ENCODE measurements around the gene ST8SIA6. TPM values are rescaled to one million over a fixed set of nuclear protein-coding genes. Genes with fewer than 3 reads are reported as not detected.

ST8SIA6 gene
- total RNA-seq, 1 donor from 2014 or later, result 1.7 TPM

GRCh38 chr10:17472481-17473227 is 18.3 kb upstream of the ST8SIA6 start:
- TF ChIP-seq, protein P1, sequence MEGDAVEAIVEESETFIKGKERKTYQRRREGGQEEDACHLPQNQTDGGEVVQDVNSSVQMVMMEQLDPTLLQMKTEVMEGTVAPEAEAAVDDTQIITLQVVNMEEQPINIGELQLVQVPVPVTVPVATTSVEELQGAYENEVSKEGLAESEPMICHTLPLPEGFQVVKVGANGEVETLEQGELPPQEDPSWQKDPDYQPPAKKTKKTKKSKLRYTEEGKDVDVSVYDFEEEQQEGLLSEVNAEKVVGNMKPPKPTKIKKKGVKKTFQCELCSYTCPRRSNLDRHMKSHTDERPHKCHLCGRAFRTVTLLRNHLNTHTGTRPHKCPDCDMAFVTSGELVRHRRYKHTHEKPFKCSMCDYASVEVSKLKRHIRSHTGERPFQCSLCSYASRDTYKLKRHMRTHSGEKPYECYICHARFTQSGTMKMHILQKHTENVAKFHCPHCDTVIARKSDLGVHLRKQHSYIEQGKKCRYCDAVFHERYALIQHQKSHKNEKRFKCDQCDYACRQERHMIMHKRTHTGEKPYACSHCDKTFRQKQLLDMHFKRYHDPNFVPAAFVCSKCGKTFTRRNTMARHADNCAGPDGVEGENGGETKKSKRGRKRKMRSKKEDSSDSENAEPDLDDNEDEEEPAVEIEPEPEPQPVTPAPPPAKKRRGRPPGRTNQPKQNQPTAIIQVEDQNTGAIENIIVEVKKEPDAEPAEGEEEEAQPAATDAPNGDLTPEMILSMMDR (IDR thresholded peaks at IDR 0.05; ENCODE audit: unreplicated experiment), result no peak
- Mint-ChIP-seq H3K36me3 (ENCODE audit: low read depth, unreplicated experiment) (peaks cover 5% of the 10 kb centered on the region), H3K9me3 (ENCODE audit: unreplicated experiment) (no peaks in the 10 kb centered on the region), H3K4me1 (ENCODE audit: unreplicated experiment) (peaks cover 8% of the 10 kb centered on the region), H3K27ac (ENCODE audit: unreplicated experiment) (no peak overlapping the region), H3K27me3 (ENCODE audit: unreplicated experiment) (no peaks in the 10 kb centered on the region), H3K4me3 (ENCODE audit: unreplicated experiment) (no peak overlapping the region)
- no peak for DNase-seq (ENCODE audit: low spot score)

DNA sequence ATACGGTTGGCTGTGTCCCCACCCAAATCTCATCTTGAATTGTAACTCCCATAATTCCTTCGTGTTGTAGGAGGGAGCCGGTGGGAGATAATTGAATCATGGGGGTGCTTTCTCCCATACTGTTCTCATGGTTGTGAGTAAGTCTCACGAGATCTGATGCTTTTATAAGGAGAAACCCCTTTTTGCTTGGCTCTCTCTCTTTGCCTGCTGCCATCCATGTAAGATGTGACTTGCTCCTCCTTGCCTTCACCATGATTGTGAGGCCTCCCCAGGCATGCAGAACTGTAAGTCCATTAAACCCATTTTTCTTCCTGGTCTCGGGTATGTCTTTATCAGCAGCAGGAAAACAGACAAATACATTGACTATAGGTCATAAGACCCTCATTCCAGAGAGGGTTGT is 15.9 kb upstream of the ST8SIA6 start:
- Mint-ChIP-seq H3K9me3 (ENCODE audit: unreplicated experiment) (no peaks in the 10 kb centered on the region), H3K27me3 (ENCODE audit: unreplicated experiment) (peaks cover 3% of the 10 kb centered on the region), H3K36me3 (ENCODE audit: low read depth, unreplicated experiment) (peaks cover 5% of the 10 kb centered on the region), H3K4me1 (ENCODE audit: unreplicated experiment) (peaks cover 15% of the 10 kb centered on the region), H3K27ac (ENCODE audit: unreplicated experiment) (no peak overlapping the region), H3K4me3 (ENCODE audit: unreplicated experiment) (no peak overlapping the region)
- DNase-seq (ENCODE audit: low spot score), result no peak
- TF ChIP-seq, protein P1 (IDR thresholded peaks at IDR 0.05; ENCODE audit: unreplicated experiment), result no peak

- no peaks in the 10 kb centered on the region for H3K9me3 Mint-ChIP-seq (ENCODE audit: unreplicated experiment)
- peaks cover 4% of the 10 kb centered on the region for H3K27me3 Mint-ChIP-seq (ENCODE audit: unreplicated experiment)
- DNase-seq (ENCODE audit: low spot score), result no peak
- H3K27ac Mint-ChIP-seq (ENCODE audit: unreplicated experiment), result no peak overlapping the region
- H3K36me3 Mint-ChIP-seq (ENCODE audit: low read depth, unreplicated experiment), result peaks cover 12% of the 10 kb centered on the region
- peaks cover 14% of the 10 kb centered on the region for H3K4me1 Mint-ChIP-seq (ENCODE audit: unreplicated experiment)
- no peak overlapping the region for H3K4me3 Mint-ChIP-seq (ENCODE audit: unreplicated experiment)
- TF ChIP-seq, protein P1 (IDR thresholded peaks at IDR 0.05; ENCODE audit: unreplicated experiment), result no peak
Measured at GRCh38 chr10:17465328-17466125, 11.1 kb upstream of the ST8SIA6 start.

DNA sequence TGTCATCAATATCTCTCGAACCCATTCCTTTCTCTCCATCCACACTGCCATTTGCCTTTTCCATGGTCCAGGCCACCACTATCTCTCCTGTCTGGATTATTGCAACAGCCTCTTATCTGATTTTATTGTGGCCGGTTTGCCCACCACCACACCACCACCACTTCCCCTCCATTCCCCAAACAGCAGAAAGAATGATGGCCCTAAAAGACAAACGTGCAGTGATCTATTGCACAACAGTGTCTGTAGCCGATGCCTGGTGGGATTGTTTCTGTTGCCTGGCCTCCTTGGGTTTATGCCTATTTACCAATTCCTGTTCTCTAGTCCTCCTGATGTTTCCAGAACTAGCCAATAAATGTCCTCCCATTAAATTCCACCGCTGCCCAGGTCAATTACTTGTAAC is 10.2 kb upstream of the ST8SIA6 start:
- no peak overlapping the region for H3K27ac Mint-ChIP-seq (ENCODE audit: unreplicated experiment)
- H3K36me3 Mint-ChIP-seq (ENCODE audit: low read depth, unreplicated experiment), result peaks cover 8% of the 10 kb centered on the region
- H3K27me3 Mint-ChIP-seq (ENCODE audit: unreplicated experiment), result peaks cover 4% of the 10 kb centered on the region
- DNase-seq (ENCODE audit: low spot score), result no peak
- no peaks in the 10 kb centered on the region for H3K9me3 Mint-ChIP-seq (ENCODE audit: unreplicated experiment)
- no peak overlapping the region for H3K4me3 Mint-ChIP-seq (ENCODE audit: unreplicated experiment)
- TF ChIP-seq, protein P1 (IDR thresholded peaks at IDR 0.05; ENCODE audit: unreplicated experiment), result no peak
- H3K4me1 Mint-ChIP-seq (ENCODE audit: unreplicated experiment), result peaks cover 15% of the 10 kb centered on the region

DNA sequence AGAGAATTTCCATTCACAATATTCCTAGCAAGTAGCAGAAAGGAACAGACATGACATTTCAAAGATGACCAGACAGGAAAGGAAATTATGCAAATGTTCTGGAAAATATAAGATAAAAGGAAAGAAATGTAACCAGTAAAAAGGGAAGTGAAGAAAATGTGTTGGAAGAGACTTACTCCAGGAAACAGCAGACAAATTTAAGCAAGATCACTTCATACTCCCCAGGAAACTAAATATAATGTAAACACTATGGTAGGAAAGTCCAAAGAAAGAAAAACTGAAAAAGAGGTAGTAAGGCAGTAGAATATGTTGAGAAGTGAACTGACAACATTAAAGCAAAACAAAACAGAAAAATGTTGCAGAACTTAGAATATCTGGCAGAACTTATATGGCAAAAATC is 6.4 kb upstream of the ST8SIA6 start:
- H3K4me1 Mint-ChIP-seq (ENCODE audit: unreplicated experiment), result peaks cover 13% of the 10 kb centered on the region
- H3K27ac Mint-ChIP-seq (ENCODE audit: unreplicated experiment), result no peak overlapping the region
- peaks cover 8% of the 10 kb centered on the region for H3K36me3 Mint-ChIP-seq (ENCODE audit: low read depth, unreplicated experiment)
- DNase-seq (ENCODE audit: low spot score), result no peak
- TF ChIP-seq, protein P1 (IDR thresholded peaks at IDR 0.05; ENCODE audit: unreplicated experiment), result no peak
- H3K27me3 Mint-ChIP-seq (ENCODE audit: unreplicated experiment), result peaks cover 4% of the 10 kb centered on the region
- no peaks in the 10 kb centered on the region for H3K9me3 Mint-ChIP-seq (ENCODE audit: unreplicated experiment)
- H3K4me3 Mint-ChIP-seq (ENCODE audit: unreplicated experiment), result no peak overlapping the region

All from endothelial cell (in vitro differentiated cells).